Left ventricle myocardium inferior (tissue), 1 donor: Measurements from ENCODE around the gene FKBP8. TPM values are rescaled to one million over a fixed set of nuclear protein-coding genes. Genes with fewer than 3 reads are reported as not detected.

ENCODE experiments used
- DNase-seq: peaks from one replicate; pipeline ENCODE4 v3.0.0-alpha.2; 2020
- H3K27ac ChIP-seq: fragments of 200-600 bp; replicated peaks from 2 replicates; pipeline ENCODE4 v1.8.0; 2021
- H3K27me3 ChIP-seq: fragments of 200-600 bp; 2 replicates; pipeline ENCODE4 v1.8.0; 2021; ENCODE audit warnings: low read depth
- H3K36me3 ChIP-seq: fragments of 200-600 bp; 2 replicates; pipeline ENCODE4 v1.8.0; 2021
- H3K4me1 ChIP-seq: fragments of 200-600 bp; 2 replicates; pipeline ENCODE4 v1.8.0; 2021
- H3K4me3 ChIP-seq: fragments of 200-600 bp; 2 replicates; pipeline ENCODE4 v1.8.0; 2021; ENCODE audit warnings: mild to moderate bottlenecking, moderate library complexity
- H3K9me3 ChIP-seq: fragments of 200-600 bp; replicated peaks from 2 replicates; pipeline ENCODE4 v1.8.0; 2021
- CTCF ChIP-seq: fragments of 200-600 bp; IDR thresholded peaks from 2 replicates; pipeline ENCODE4 v1.8.0; 2021; ENCODE audit warnings: antibody characterized with exemption, mild to moderate bottlenecking, borderline replicate concordance
- intact Hi-C: fragments of 100-400 bp; cut with micrococcal nuclease; formaldehyde crosslinking; loops from one replicate; pipeline ENCODE4 v1.11.0; 2022
- total RNA-seq: library from RNA; stranded (reverse); fragmentation: NEBNext Ultra II Directional; extraction: Animal tissue kit (Norgen Biotek cat#: 25700); gene quantifications from one replicate; pipeline ENCODE4 v1.2.1, GENCODE V29; 2021
- donor health status: DM: no; HTN: yes; CAD: no; lungs with severe emphysema.

Gene FKBP8
- total RNA-seq, 1 donor from 2014 or later, result 153 TPM

DNA sequence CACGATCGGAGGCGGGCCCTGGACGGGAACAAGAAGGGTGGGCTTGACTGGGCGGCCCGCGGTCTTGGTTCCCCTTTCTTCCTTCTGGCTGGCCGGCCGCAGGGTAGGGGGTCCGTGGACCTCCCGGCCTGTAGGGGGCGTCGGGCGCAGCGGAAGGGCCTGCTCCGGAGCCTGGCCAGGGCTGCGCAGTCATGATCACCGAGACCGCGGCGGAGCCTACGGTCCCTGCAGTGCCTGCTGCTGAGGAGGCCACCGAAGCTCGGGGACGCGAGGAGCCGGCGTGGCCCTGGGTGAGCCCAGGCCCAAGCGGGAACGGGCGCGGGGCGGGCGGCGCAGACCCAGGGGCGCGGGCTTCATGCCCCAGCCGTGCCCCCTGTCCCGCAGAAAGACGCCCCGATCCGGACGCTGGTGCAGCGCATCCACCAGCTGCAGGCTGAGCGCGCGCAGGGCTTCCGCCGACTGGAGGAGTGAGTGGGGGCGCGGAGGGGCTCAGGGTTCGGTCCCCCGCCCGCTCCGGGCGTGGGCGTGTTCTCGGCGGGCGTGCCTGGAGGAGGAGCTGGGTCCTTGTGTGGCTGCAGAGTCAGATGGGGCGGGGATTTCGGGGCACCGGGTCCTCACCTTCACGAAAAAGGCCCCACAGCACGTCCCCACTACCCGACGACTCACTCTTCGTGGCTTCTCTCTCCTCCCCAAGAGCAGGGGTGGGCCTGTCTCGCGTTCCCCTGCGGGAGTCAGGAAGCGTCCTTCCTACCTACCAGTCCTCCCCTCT, 45.4 kb upstream of the FKBP8 start, which contains the start of gene REX1BD:
REX1BD (plus strand) TSS at position 188 of the 769 bp plus-strand sequence; CDS start at position 192, 4 bp downstream.
- H3K4me1 ChIP-seq, result peaks cover 35% of the 10 kb centered on the region
- peak within 1 kb of the TSS; percentile 97 for H3K27ac ChIP-seq
- peak; percentile 87 for DNase-seq
- TF ChIP-seq CTCF, result peak; percentile 95
- peak within 1 kb of the TSS; percentile 96 for H3K4me3 ChIP-seq
- H3K27me3 ChIP-seq, result no peaks in the 10 kb centered on the region
- intact Hi-C loops, result no loop called here
- no peaks in the 10 kb centered on the region for H3K9me3 ChIP-seq
- peaks cover 12% of the 10 kb centered on the region for H3K36me3 ChIP-seq

GRCh38 chr19:18587962-18588610, 44.7 kb upstream of the FKBP8 start:
- Histone ChIP-seq H3K4me1 (peaks cover 32% of the 10 kb centered on the region), H3K9me3 (no peaks in the 10 kb centered on the region), H3K36me3 (peaks cover 12% of the 10 kb centered on the region), H3K27ac (peak overlapping the region; percentile 97), H3K4me3 (peak overlapping the region; percentile 96), H3K27me3 (no peaks in the 10 kb centered on the region)
- no peak for TF ChIP-seq CTCF
- intact Hi-C loops, result no loop called here
- DNase-seq, result no peak

DNA sequence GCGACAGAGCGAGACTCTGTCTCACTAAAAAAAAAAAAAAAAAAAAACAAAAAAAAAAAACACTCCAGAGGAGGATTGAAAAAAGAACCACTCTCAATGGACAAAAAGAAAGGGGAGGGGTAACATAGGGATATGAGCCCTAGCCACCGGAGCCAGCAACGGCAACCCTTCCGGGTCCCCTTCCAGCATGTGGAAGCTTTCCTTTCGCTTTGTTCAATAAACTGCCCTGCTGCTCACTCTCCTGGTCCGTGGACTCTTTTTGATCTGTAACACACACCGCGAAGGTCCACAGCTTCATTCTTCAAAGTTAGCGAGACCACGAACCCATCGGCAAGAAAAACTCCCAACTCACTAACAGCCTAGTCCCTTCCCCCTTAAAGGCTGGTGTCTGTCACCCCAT, 44.2 kb upstream of the FKBP8 start:
- Histone ChIP-seq H3K27me3 (no peaks in the 10 kb centered on the region), H3K9me3 (no peaks in the 10 kb centered on the region), H3K4me3 (no peak overlapping the region), H3K27ac (peak overlapping the region; percentile 97), H3K36me3 (peaks cover 12% of the 10 kb centered on the region), H3K4me1 (peaks cover 32% of the 10 kb centered on the region)
- TF ChIP-seq CTCF, result no peak
- no peak for DNase-seq
- intact Hi-C loops, result no loop called here

GRCh38 chr19:18586306-18586705, 42.9 kb upstream of the FKBP8 start:
- Histone ChIP-seq H3K4me1 (peaks cover 32% of the 10 kb centered on the region), H3K4me3 (no peak overlapping the region), H3K27me3 (no peaks in the 10 kb centered on the region), H3K27ac (no peak overlapping the region), H3K9me3 (no peaks in the 10 kb centered on the region), H3K36me3 (peaks cover 9% of the 10 kb centered on the region)
- no peak for TF ChIP-seq CTCF
- DNase-seq, result no peak
- intact Hi-C loops, result no loop called here

GRCh38 chr19:18580311-18580710, 36.9 kb upstream of the FKBP8 start:
- Histone ChIP-seq H3K9me3 (no peaks in the 10 kb centered on the region), H3K4me3 (no peak overlapping the region), H3K27ac (no peak overlapping the region), H3K36me3 (peaks cover 24% of the 10 kb centered on the region), H3K4me1 (no peaks in the 10 kb centered on the region), H3K27me3 (no peaks in the 10 kb centered on the region)
- no peak for DNase-seq
- intact Hi-C loops, result no loop called here
- no peak for TF ChIP-seq CTCF
